Measurements from ENCODE around the gene CELF2. TPM values are rescaled to one million over a fixed set of nuclear protein-coding genes. Genes with fewer than 3 reads are reported as not detected.

Gene CELF2
- total RNA-seq, 1 donor from 2014 or later, result 11.0 TPM

- no peak for TF ChIP-seq CTCF (conservative IDR thresholded peaks at IDR 0.05; ENCODE audit: low read depth, low read length)
- no peak overlapping the region for H3K4me3 ChIP-seq (ENCODE audit: low read depth, low read length)
- no peak for DNase-seq (ENCODE audit: low read depth)
Measured at GRCh38 chr10:11319990-11320602, 302.4 kb downstream of the CELF2 start.

- TF ChIP-seq CTCF (conservative IDR thresholded peaks at IDR 0.05; ENCODE audit: low read depth, low read length), result no peak
- DNase-seq (ENCODE audit: low read depth), result no peak
- no peak overlapping the region for H3K4me3 ChIP-seq (ENCODE audit: low read depth, low read length)
Measured at GRCh38 chr10:11320809-11321520, 303.3 kb downstream of the CELF2 start.

GRCh38 chr10:11322698-11323097 is 305.0 kb downstream of the CELF2 start:
- no peak overlapping the region for H3K4me3 ChIP-seq (ENCODE audit: low read depth, low read length)
- no peak for TF ChIP-seq CTCF (conservative IDR thresholded peaks at IDR 0.05; ENCODE audit: low read depth, low read length)
- no peak for DNase-seq (ENCODE audit: low read depth)

GRCh38 chr10:11324761-11325321 is 307.2 kb downstream of the CELF2 start:
- no peak for DNase-seq (ENCODE audit: low read depth)
- no peak overlapping the region for H3K4me3 ChIP-seq (ENCODE audit: low read depth, low read length)
- TF ChIP-seq CTCF (conservative IDR thresholded peaks at IDR 0.05; ENCODE audit: low read depth, low read length), result no peak

- H3K4me3 ChIP-seq (ENCODE audit: low read depth, low read length), result no peak overlapping the region
- no peak for TF ChIP-seq CTCF (conservative IDR thresholded peaks at IDR 0.05; ENCODE audit: low read depth, low read length)
- no peak for DNase-seq (ENCODE audit: low read depth)
Measured at GRCh38 chr10:11325817-11326216, 308.1 kb downstream of the CELF2 start.

GRCh38 chr10:11326241-11326640 is 308.6 kb downstream of the CELF2 start:
- DNase-seq (ENCODE audit: low read depth), result no peak
- TF ChIP-seq CTCF (conservative IDR thresholded peaks at IDR 0.05; ENCODE audit: low read depth, low read length), result no peak
- H3K4me3 ChIP-seq (ENCODE audit: low read depth, low read length), result no peak overlapping the region

Measured in epithelial cell of proximal tubule (primary cell).